ENCODE results near the gene PARD3B. TPM values are rescaled to one million over a fixed set of nuclear protein-coding genes. Genes with fewer than 3 reads are reported as not detected.

PARD3B gene
- total RNA-seq, 1 experiment from 2014 or later: 6.4 TPM

DNA sequence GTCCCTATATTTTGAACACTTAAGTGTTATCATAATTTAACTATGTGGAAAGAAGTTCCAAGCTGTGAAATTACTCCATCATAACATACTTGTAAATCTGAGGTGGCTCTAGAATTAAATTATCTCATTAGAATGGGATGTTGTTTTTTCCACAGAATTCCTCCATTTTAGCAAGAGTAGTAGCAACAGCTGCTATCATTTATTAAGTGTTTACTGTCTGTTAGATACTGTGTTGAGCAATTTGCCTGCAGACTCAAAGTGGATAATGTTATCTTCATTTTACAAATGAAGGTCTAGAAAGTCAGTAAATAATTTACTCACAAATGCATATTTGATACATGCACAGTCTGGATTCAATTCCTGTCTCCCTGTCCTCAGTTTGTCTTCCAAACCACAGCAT is 632.3 kb downstream of the PARD3B start:
- Histone ChIP-seq H2BK5ac (ENCODE audit: insufficient read length, low read length) (no peak overlapping the region), H2BK12ac (ENCODE audit: insufficient read length, low read depth, low read length) (no peak overlapping the region), H2BK15ac (ENCODE audit: low read depth, low read length) (no peak overlapping the region), H3K23ac (ENCODE audit: insufficient read length, low read depth, low read length) (no peak overlapping the region), H3T11ph (ENCODE audit: low read length) (no peak overlapping the region), H3K27ac (ENCODE audit: insufficient read length, low read depth, low read length) (no peak overlapping the region), H4K8ac (replicated peaks; ENCODE audit: insufficient read length, low read depth, low read length) (no peak overlapping the region), H3K23me2 (ENCODE audit: insufficient read length, low read depth, low read length, poor library complexity, severe bottlenecking) (no peaks in the 10 kb centered on the region), H3K18ac (ENCODE audit: insufficient read length, low read depth, low read length) (no peak overlapping the region), H3K4me1 (ENCODE audit: insufficient read depth, low read length) (peaks cover 2% of the 10 kb centered on the region; the same call in 1 of the 2 replicates), H3K56ac (ENCODE audit: insufficient read length, low read depth, low read length) (no peak overlapping the region), H2BK20ac (ENCODE audit: low read depth, low read length, poor library complexity, severe bottlenecking) (no peak overlapping the region), H2BK120ac (ENCODE audit: low read depth, low read length, poor library complexity, severe bottlenecking) (no peak overlapping the region), H3K4ac (ENCODE audit: low read depth, low read length) (no peak overlapping the region), H3K14ac (ENCODE audit: insufficient read depth, low read length) (no peak overlapping the region), H3K27me3 (ENCODE audit: insufficient read depth, low read length) (no peaks in the 10 kb centered on the region), H4K5ac (ENCODE audit: insufficient read length, low read depth, low read length) (no peak overlapping the region), H3K4me2 (ENCODE audit: insufficient read depth, insufficient read length, low read length) (no peak overlapping the region), H3K9ac (ENCODE audit: extremely low read depth, insufficient read length, low read length) (no peak overlapping the region), H3K79me2 (ENCODE audit: insufficient read depth, low read length) (no peaks in the 10 kb centered on the region), H3K79me1 (ENCODE audit: insufficient read depth, low read depth, low read length, poor library complexity, severe bottlenecking) (no peaks in the 10 kb centered on the region), H4K91ac (ENCODE audit: insufficient read length, low read depth, low read length) (no peak overlapping the region), H2AFZ (ENCODE audit: low read length) (no peak overlapping the region), H4K20me1 (ENCODE audit: control insufficient read depth, insufficient read depth, insufficient read length) (no peaks in the 10 kb centered on the region), H3K9me3 (ENCODE audit: control insufficient read depth, low read depth, low read length) (no peaks in the 10 kb centered on the region), H2AK5ac (ENCODE audit: insufficient read length, low read length) (no peak overlapping the region)
- no peaks in the 10 kb centered on the region for H3K27me3 Mint-ChIP-seq (ENCODE audit: low read depth)
- no peaks in the 10 kb centered on the region; a peak in 1 of 7 replicates for H3K36me3 Mint-ChIP-seq (ENCODE audit: insufficient read depth in 1 of 3, low read depth in 3 of 3)
- TF ChIP-seq, protein P1, sequence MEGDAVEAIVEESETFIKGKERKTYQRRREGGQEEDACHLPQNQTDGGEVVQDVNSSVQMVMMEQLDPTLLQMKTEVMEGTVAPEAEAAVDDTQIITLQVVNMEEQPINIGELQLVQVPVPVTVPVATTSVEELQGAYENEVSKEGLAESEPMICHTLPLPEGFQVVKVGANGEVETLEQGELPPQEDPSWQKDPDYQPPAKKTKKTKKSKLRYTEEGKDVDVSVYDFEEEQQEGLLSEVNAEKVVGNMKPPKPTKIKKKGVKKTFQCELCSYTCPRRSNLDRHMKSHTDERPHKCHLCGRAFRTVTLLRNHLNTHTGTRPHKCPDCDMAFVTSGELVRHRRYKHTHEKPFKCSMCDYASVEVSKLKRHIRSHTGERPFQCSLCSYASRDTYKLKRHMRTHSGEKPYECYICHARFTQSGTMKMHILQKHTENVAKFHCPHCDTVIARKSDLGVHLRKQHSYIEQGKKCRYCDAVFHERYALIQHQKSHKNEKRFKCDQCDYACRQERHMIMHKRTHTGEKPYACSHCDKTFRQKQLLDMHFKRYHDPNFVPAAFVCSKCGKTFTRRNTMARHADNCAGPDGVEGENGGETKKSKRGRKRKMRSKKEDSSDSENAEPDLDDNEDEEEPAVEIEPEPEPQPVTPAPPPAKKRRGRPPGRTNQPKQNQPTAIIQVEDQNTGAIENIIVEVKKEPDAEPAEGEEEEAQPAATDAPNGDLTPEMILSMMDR (conservative IDR thresholded peaks at IDR 0.05): no peak
- DNase-seq: no peak
- no peak overlapping the region for H3K4me3 Mint-ChIP-seq
- peaks cover 8 to 14% of the 10 kb centered on the region in 2 experiments for H3K4me1 Mint-ChIP-seq
- no peaks in the 10 kb centered on the region for H3K9me3 Mint-ChIP-seq
- H3K27ac Mint-ChIP-seq: no peak overlapping the region

All from H9 (cell line).